Parathyroid adenoma (tissue), 2 donors: ENCODE results near the gene ZNF81.
"Not testable (repeated sequence)": the region's sequence is repeated elsewhere in the genome, so short reads cannot be mapped to it uniquely, and the experiment has no call there.

Experiments
- H2AFZ ChIP-seq: fragments of 300-600 bp; sonication (generic); one replicate; pipeline ENCODE4 v1.7.0; 2017; ENCODE audit warnings: antibody characterized with exemption, mild to moderate bottlenecking
- H3K27ac ChIP-seq: fragments of 300-600 bp; sonication (generic); one replicate; pipeline ENCODE4 v1.7.0; 2017
- H3K27me3 ChIP-seq: fragments of 300-600 bp; sonication (generic); one replicate; pipeline ENCODE4 v1.7.0; 2017; ENCODE audit warnings: low read length; ENCODE audit not compliant: control insufficient read depth, insufficient read depth
- H3K36me3 ChIP-seq: fragments of 300-600 bp; sonication (generic); one replicate; pipeline ENCODE4 v1.7.0; 2017; ENCODE audit warnings: low read length; ENCODE audit not compliant: control insufficient read depth, insufficient read depth
- H3K4me1 ChIP-seq: fragments of 300-600 bp; sonication (generic); one replicate; pipeline ENCODE4 v1.7.0; 2017; ENCODE audit warnings: control low read depth
- H3K4me2 ChIP-seq: fragments of 300-600 bp; sonication (generic); one replicate; pipeline ENCODE4 v1.7.0; 2017; ENCODE audit warnings: low read length
- H3K4me3 ChIP-seq: fragments of 300-600 bp; sonication (generic); one replicate; pipeline ENCODE4 v1.7.0; 2017; ENCODE audit warnings: low read depth, low read length
- H3K79me2 ChIP-seq: fragments of 300-600 bp; sonication (generic); one replicate; pipeline ENCODE4 v1.7.0; 2017; ENCODE audit warnings: control low read depth
- H3K9ac ChIP-seq: fragments of 300-600 bp; sonication (generic); one replicate; pipeline ENCODE4 v1.7.0; 2017; ENCODE audit warnings: mild to moderate bottlenecking
- H3K9me3 ChIP-seq: fragments of 300-600 bp; sonication (generic); one replicate; pipeline ENCODE4 v1.7.0; 2017; ENCODE audit warnings: low read length; ENCODE audit not compliant: control insufficient read depth
- CTCF ChIP-seq: fragments of 300-600 bp; sonication (generic); IDR thresholded peaks from one replicate; pipeline ENCODE4 v1.7.0; 2017; ENCODE audit warnings: antibody characterized with exemption, mild to moderate bottlenecking
- donor health status: primary hyperparathyroidism.

The ZNF81 gene

GRCh38 chrX:47900833-47901232, 64.1 kb downstream of the ZNF81 start:
- no peaks in the 10 kb centered on the region for H3K36me3 ChIP-seq
- H3K27ac ChIP-seq, result no peak overlapping the region
- H3K27me3 ChIP-seq, result no peaks in the 10 kb centered on the region
- H3K4me3 ChIP-seq, result no peak overlapping the region
- H2AFZ ChIP-seq, result no peak overlapping the region
- no peaks in the 10 kb centered on the region for H3K9me3 ChIP-seq
- no peaks in the 10 kb centered on the region for H3K4me1 ChIP-seq
- no peak overlapping the region for H3K4me2 ChIP-seq
- H3K79me2 ChIP-seq, result no peaks in the 10 kb centered on the region
- H3K9ac ChIP-seq, result no peak overlapping the region
- no peak for TF ChIP-seq CTCF

- no peak overlapping the region for H3K4me2 ChIP-seq
- H3K27ac ChIP-seq, result no peak overlapping the region
- no peaks in the 10 kb centered on the region for H3K9me3 ChIP-seq
- H2AFZ ChIP-seq, result no peak overlapping the region
- H3K9ac ChIP-seq, result no peak overlapping the region
- H3K79me2 ChIP-seq, result no peaks in the 10 kb centered on the region
- H3K4me3 ChIP-seq, result no peak overlapping the region
- H3K4me1 ChIP-seq, result no peaks in the 10 kb centered on the region
- H3K36me3 ChIP-seq, result no peaks in the 10 kb centered on the region
- no peak for TF ChIP-seq CTCF
- H3K27me3 ChIP-seq, result no peaks in the 10 kb centered on the region
Observed at GRCh38 chrX:47902161-47902560, 65.5 kb downstream of the ZNF81 start.

GRCh38 chrX:47915886-47916493, 79.3 kb downstream of the ZNF81 start:
- H3K4me2 ChIP-seq, result no peak overlapping the region
- H3K9me3 ChIP-seq, result no peaks in the 10 kb centered on the region
- H3K79me2 ChIP-seq, result no peaks in the 10 kb centered on the region
- H3K4me3 ChIP-seq, result no peak overlapping the region
- H2AFZ ChIP-seq, result no peak overlapping the region
- TF ChIP-seq CTCF, result no peak
- H3K4me1 ChIP-seq, result no peaks in the 10 kb centered on the region
- no peak overlapping the region for H3K9ac ChIP-seq
- H3K36me3 ChIP-seq, result no peaks in the 10 kb centered on the region
- H3K27ac ChIP-seq, result no peak overlapping the region
- H3K27me3 ChIP-seq, result no peaks in the 10 kb centered on the region

- no peaks in the 10 kb centered on the region for H3K9me3 ChIP-seq
- no peak overlapping the region for H3K4me3 ChIP-seq
- H3K27me3 ChIP-seq, result no peaks in the 10 kb centered on the region
- no peak overlapping the region for H3K9ac ChIP-seq
- H2AFZ ChIP-seq, result no peak overlapping the region
- H3K4me2 ChIP-seq, result no peak overlapping the region
- H3K79me2 ChIP-seq, result no peaks in the 10 kb centered on the region
- H3K4me1 ChIP-seq, result no peaks in the 10 kb centered on the region
- no peaks in the 10 kb centered on the region for H3K36me3 ChIP-seq
- H3K27ac ChIP-seq, result no peak overlapping the region
- TF ChIP-seq CTCF, result no peak
Observed at GRCh38 chrX:47918274-47918673, 81.6 kb downstream of the ZNF81 start.

GRCh38 chrX:47927212-47927611, 90.5 kb downstream of the ZNF81 start:
- no peaks in the 10 kb centered on the region for H3K27me3 ChIP-seq
- no peaks in the 10 kb centered on the region for H3K9me3 ChIP-seq
- no peaks in the 10 kb centered on the region for H3K4me1 ChIP-seq
- H3K9ac ChIP-seq, result no peak overlapping the region
- no peak overlapping the region for H2AFZ ChIP-seq
- H3K27ac ChIP-seq, result no peak overlapping the region
- TF ChIP-seq CTCF, result no peak
- no peak overlapping the region for H3K4me2 ChIP-seq
- no peaks in the 10 kb centered on the region for H3K79me2 ChIP-seq
- no peak overlapping the region for H3K4me3 ChIP-seq
- H3K36me3 ChIP-seq, result no peaks in the 10 kb centered on the region

- not testable (repeated sequence) for H3K9me3 ChIP-seq, H3K4me3 ChIP-seq, H3K36me3 ChIP-seq, H3K79me2 ChIP-seq, H3K27me3 ChIP-seq, H3K4me2 ChIP-seq, H3K9ac ChIP-seq, H3K27ac ChIP-seq, H3K4me1 ChIP-seq, H2AFZ ChIP-seq
Observed at GRCh38 chrX:47931970-47932369, 95.3 kb downstream of the ZNF81 start.
